Stimulated activated CD4-positive, alpha-beta T cell treated with anti-CD3 and anti-CD28 coated beads, Interleukin-2, amount 100 ng/mL, for 4 hours (primary cell): Measurements from ENCODE around the gene WNK1.

Experiments used
- DNase-seq: peaks from one replicate; pipeline ENCODE4 v3.0.0-alpha.2; 2020; ENCODE audit warnings: low read depth

The WNK1 gene

GRCh38 chr12:863285-863684, 110.9 kb downstream of the WNK1 start:
- DNase-seq = no peak

DNA sequence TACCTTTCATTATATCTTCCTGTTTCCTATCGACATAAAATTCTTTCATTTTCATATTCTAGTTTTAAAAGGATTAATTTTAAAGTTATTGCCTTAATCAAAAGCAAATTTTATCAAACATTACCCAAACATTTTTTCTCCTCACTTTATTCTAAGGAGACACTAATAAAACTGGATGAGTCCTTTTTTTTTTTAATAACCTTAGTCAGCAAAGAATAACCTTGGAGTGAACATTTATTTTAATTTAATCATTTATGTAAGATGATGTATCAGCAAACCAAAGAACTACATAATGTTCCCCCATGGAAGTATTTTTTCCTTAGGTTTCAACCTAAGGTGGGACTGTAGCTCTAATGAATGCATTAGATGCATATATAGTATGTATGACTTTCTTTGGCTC, 113.2 kb downstream of the WNK1 start:
- no peak for DNase-seq

GRCh38 chr12:867905-868304, 115.5 kb downstream of the WNK1 start:
- no peak for DNase-seq

DNA sequence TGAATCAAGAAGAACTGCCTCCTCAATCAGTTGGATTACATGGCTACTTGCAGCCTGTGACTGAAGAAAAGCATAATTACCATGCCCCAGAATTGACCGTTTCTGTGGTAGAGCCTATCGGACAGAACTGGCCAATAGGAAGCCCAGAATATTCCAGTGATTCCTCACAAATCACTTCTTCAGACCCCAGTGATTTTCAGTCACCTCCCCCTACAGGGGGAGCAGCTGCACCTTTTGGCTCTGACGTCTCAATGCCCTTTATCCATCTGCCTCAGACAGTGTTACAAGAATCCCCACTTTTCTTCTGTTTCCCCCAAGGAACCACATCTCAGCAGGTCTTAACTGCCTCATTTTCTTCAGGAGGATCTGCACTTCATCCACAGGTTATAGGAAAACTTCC, 116.3 kb downstream of the WNK1 start:
- DNase-seq = no peak

GRCh38 chr12:870378-870777, 118.0 kb downstream of the WNK1 start:
- no peak for DNase-seq

DNA sequence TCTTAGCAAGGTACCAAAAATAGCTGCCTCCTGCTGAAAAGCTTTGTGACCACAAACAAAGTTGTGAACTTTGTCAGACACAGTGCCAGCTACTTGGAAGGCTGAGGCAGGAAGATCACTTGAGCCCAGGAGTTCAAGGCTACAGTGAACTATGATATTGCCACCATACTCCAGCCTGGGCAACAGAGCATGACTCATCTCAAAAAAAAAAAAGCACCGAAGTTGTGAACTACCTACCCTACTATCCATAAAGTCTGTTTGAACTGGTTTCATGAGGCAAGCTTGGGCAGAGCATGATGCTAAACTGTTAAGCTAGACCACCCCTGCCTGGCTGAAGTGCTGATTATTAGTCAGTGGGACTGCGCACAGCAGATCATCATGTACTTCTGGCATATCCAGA, 121.6 kb downstream of the WNK1 start:
- DNase-seq = no peak

- DNase-seq = no peak
Observed at GRCh38 chr12:879641-880040, 127.3 kb downstream of the WNK1 start.

- DNase-seq = no peak
Observed at GRCh38 chr12:880656-881055, 128.3 kb downstream of the WNK1 start.

- DNase-seq = no peak
Observed at GRCh38 chr12:884746-885414, 132.5 kb downstream of the WNK1 start.

DNA sequence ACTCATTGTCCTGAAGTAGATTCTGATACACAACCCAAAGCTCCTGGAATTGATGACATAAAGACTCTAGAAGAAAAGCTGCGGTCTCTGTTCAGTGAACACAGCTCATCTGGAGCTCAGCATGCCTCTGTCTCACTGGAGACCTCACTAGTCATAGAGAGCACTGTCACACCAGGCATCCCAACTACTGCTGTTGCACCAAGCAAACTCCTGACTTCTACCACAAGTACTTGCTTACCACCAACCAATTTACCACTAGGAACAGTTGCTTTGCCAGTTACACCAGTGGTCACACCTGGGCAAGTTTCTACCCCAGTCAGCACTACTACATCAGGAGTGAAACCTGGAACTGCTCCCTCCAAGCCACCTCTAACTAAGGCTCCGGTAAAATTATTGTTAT, 133.3 kb downstream of the WNK1 start:
- no peak for DNase-seq

- no peak for DNase-seq
Observed at GRCh38 chr12:886206-886605, 133.8 kb downstream of the WNK1 start.

DNA sequence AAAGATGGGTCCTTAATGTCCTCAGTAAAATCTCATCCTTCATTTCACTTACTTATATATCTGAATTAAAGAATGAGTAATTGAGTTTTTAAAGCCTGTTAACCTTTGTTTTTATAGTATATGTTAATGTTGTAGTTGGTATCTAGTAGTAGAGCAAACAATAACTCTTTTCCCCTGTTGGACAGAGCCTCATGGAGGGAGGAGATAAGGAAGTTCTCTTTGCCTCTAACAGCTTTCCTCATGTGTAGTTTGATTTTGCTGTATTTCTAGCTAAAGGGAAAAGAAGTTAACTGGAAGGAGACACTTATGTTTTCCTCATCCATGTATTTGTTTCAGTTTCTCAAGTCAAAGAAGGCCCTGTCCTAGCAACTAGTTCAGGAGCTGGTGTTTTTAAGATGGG, 141.8 kb downstream of the WNK1 start:
- DNase-seq = no peak

GRCh38 chr12:896031-896430, 143.7 kb downstream of the WNK1 start:
- DNase-seq = no peak

DNA sequence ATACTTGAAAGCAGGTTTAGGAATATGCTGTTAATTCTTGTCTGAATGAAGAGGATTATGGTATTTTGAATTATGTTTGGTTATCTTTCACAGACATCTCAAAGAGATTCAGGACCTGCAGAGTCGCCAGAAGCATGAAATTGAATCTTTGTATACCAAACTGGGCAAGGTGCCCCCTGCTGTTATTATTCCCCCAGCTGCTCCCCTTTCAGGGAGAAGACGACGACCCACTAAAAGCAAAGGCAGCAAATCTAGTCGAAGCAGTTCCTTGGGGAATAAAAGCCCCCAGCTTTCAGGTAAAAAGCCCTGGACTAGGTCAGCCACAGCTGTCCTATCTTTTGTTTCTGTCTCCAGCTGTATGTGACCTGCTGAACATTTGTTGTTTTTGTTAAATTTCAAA, 145.0 kb downstream of the WNK1 start:
- DNase-seq = no peak

DNA sequence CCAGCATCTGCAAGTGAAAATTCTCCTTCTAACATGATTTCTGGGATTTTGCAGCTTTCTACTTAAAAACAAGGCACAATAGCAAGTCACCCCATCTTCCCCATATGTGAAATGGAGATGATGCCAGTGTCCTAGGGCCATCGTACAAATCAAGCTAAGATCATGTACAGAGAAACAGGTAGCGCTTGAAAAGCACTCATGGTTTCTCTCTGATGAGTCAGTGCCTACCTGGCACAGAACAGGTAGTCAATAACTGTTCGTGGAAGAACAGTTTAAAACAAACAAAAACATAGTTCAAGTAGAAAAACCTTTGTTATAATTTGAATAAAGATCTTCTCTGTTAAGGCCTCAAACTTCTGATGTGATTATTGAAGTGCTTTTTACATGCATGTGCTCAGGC, 150.2 kb downstream of the WNK1 start:
- no peak for DNase-seq

GRCh38 chr12:903055-903454, 150.7 kb downstream of the WNK1 start:
- DNase-seq = no peak

- DNase-seq = no peak
Observed at GRCh38 chr12:904010-904414, 151.6 kb downstream of the WNK1 start.

DNA sequence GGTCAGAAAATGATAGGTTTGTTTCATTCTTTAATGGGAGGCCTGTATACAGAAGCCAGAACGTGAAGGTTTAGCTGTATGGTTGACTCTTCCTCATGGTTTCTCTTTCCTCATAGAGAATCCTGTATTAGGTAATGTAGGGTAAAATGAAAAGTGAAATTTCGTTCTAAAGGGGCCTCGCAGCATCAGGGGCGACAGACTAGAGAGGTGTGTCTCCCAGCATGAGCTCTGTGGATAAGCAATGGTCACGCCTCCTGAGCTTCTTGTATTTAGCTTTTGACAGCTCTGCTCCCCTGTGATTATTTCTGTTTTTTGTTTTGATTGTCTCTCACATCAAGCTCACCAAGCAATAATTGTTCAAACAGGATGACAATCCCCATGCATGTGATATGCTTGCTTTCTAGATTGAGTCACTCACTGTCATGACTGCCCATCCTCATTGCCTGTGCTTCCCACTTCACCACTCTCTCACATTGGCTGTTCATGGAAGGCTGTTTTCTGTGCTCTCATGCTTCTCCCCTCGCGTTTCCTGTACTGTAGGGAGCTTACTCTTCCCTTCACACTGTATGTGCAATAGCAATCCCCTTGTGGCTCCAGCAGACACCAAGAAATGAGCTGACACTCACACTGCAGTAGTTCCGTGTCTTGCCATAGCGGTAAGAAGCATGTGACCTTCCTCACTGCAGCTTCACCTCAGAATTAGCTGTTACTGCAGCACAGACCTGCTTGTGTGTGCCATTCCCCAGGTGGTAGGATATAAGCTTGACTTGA, 153.1 kb downstream of the WNK1 start:
- no peak for DNase-seq

DNA sequence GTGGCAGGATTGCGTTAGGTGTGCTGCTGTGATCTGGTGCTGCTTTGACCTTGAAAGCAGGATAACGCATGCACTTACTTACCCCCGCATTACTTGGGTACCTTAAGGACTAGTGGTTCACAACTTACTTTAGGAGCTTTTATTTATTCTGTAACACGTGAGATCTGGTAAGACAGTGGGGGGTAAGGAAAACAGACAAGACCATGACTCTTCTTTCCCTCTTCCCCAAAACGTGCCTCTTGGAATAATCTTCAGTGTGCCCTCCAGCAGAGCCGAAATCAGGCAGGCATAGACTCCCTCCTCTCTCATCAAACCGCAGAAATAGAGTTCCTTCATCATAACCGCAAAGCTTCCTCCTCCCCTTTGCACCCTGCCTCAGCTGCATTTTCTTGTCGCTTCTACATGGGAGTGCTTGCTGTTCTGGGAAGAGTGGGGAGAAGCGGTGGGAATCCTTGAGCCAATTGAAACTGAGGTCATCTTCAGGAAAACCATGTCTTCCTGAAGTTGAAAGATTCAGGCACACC, 153.7 kb downstream of the WNK1 start:
- no peak for DNase-seq

- no peak for DNase-seq
Observed at GRCh38 chr12:907413-908185, 155.2 kb downstream of the WNK1 start.

DNA sequence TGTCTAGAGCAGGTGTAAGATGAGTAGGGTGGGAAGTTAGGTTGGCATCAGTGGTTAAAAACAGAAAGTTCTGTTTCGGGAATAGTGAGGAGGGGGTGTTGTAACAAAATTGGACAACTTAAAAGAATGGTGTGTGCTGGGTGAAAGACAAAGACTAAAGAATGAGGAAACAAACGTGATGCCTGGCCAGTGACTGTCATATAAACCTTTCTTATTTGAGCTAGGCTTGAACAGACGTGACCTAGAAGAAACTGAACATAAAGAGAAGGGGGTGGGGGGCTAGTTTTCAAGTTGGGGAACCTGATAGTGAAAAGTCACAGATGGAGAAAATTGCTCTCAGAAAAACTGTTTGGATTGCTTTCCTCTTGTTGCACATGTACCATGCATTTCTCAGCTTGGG, 157.5 kb downstream of the WNK1 start:
- no peak for DNase-seq

DNA sequence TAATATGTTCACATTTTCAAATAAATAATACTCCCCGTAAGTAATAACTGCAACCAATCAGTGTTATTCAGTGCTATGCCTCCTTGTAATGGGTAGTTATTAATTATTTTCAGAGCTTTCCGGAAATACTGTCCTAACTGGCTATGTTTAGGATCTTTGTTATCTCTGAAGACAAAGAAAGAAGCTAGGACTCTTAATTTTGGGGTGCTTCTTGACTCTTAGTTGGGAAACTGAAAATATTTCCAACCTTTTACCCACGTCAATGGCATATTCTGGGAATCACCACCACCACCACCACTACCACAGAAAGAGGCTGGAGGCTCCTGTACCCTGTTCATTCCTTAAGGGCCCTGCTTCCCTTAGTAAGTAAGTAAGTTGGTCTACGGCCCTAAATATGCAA, 158.0 kb downstream of the WNK1 start:
- DNase-seq = no peak
